BJ (cell line): ENCODE results near the gene ALAS1. TPM values are rescaled to one million over a fixed set of nuclear protein-coding genes. Genes with fewer than 3 reads are reported as not detected.
A peak's percentile ranks its signal among the peaks of the same experiment; 100 is the strongest.

Experiments used
- CTCF ChIA-PET: fragments of 350-600 bp; formaldehyde crosslinking; extraction: SDS; loops from one replicate; lab custom pipeline; 2021; ENCODE audit warnings: antibody characterized with exemption, inconsistent platforms; lab: Yijun Ruan, JAX
- POLR2A ChIA-PET: fragments of 300-600 bp; sonication (Branson Sonifier 250); formaldehyde crosslinking; extraction: SDS; loops from one replicate; lab custom pipeline; 2021; ENCODE audit warnings: antibody characterized with exemption; lab: Charles Lee
- DNase-seq: peaks from one replicate; pipeline ENCODE4 v3.0.0-alpha.2; 2011; ENCODE audit warnings: low read depth
- H3K27me3 ChIP-seq: 2 replicates; pipeline ENCODE4 v1.6.0; 2011; ENCODE audit warnings: low read length; ENCODE audit not compliant: control insufficient read depth, insufficient read depth
- H3K36me3 ChIP-seq: 2 replicates; pipeline ENCODE4 v1.5.1; 2011; ENCODE audit warnings: low read length; ENCODE audit not compliant: control insufficient read depth, insufficient read depth
- H3K4me3 ChIP-seq: 2 replicates; pipeline ENCODE4 v1.5.1; 2011; ENCODE audit warnings: low read depth, mild to moderate bottlenecking, control low read depth, low read length
- CTCF ChIP-seq: IDR thresholded peaks from 2 replicates; pipeline ENCODE4 v1.5.1; 2011; ENCODE audit warnings: low read depth, mild to moderate bottlenecking, control low read depth, inconsistent platforms, low read length, moderate library complexity; ENCODE audit not compliant: insufficient read depth
- polyA plus RNA-seq: library from polyadenylated mRNA; depleted of rRNA; stranded (reverse); fragments of >200 nt; gene quantifications from 2 replicates; pipeline ENCODE4 v1.2.3, GENCODE V29; 2011

The ALAS1 gene
- polyA plus RNA-seq, 1 experiment = 51.7 TPM

DNA sequence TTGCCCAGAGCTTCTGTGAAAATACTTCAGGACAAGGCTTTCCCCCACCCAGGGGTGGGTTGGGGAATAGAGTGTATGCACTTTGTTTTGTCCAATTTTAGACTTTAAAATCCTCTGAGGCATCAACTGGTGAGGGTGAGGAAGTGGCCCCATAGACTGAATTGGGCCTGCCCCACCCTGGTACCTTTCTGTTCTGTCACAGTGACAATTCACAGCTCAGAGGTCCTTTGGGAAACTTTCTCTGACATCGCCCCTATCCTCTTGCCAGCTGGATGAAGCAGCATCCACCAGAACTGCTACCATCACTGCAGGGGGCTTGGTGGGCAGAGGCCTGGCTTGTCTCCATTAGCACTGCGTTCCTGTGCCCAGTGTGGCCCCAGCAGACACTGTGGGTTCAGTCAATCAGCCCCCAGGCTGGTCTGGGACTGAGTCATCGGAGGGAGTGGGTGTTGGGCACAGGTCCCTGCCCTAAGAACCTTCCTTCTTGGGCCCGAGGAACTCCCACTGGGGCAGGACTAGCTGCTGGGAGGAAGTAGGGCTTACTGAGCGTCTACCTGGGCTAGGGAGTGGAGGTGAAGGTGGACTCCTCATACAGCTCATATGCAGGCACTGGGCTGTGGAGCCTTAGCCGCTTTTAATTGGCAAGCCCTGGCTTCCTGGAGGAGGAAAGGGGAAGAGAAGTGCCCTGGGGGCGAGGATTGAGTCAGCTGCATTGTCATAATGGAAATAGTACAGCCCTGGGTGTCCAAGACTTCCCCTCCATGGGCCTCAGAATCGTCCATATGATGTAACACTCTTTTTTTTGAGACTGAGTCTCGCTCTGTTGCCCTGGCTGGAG lies 46.0 kb downstream of the ALAS1 start:
- no peak for DNase-seq
- TF ChIP-seq CTCF = no peak
- CTCF ChIA-PET = interaction anchor here (0.7 to 1.3 kb wide), 2 partner anchors 12 to 17 kb away, joined by 3 to 4 read pairs; no protein-coding TSS in a partner anchor
- POLR2A ChIA-PET = no interaction called here
- Histone ChIP-seq H3K4me3 (no peak overlapping the region), H3K36me3 (peaks cover 4% of the 10 kb centered on the region), H3K27me3 (no peaks in the 10 kb centered on the region)

DNA sequence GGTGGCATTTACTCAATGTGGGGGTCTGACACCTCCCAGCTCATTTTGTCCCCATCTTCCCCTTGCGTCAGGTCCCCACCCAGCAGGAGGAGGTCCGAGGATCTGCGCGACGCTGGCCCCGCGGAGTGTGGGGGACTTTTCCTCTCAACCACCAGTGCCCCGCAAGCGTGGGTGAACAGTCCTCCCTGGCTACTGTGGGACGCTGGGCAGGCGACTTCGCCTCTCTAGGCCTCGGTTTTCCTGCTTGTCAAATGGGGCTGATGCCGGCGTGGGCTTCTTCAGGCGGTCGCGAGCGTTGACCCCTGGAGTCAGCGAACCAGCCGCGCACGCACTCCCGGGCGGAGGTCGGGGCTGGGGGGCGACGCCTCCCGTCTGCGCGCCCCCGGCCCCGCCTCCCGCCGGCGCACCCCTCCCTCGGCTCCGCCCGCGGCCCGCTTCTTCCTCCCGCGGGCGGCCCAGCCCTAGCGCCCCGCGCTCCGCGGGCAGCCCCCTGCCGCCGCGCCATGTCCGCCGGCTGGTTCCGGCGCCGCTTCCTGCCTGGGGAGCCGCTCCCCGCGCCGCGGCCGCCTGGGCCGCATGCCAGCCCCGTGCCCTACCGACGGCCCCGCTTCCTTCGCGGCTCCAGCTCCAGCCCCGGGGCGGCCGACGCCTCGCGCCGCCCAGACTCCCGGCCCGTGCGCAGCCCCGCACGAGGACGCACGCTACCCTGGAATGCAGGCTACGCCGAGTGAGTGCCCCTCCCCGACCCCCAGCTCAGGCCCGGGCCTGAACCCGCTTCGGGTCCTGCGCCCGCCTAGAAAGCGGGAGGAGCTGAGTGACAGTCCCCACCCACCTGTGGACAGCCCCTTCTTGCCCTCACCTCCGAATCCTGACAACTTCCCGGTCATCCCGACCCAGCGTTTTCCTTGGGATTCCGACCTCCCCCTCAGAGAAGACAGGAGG lies 47.6 kb downstream of the ALAS1 start, which contains the start of gene PPM1M:
TSS of gene PPM1M (plus strand) at position 438 of the 942 bp plus-strand sequence. CDS start at position 504, 66 bp downstream.
- POLR2A ChIA-PET = interaction anchor here (0.5 kb wide), 1 partner anchor 1680 kb away, joined by 3 read pairs; no protein-coding TSS in a partner anchor
- DNase-seq = no peak
- CTCF ChIA-PET = interaction anchor here (0.7 to 1.6 kb wide), 5 partner anchors 8 to 94 kb away, joined by 3 to 5 read pairs (median 3); no protein-coding TSS in a partner anchor
- no peak for TF ChIP-seq CTCF
- H3K4me3 ChIP-seq = peak within 1 kb of the TSS; percentile 53
- no peaks in the 10 kb centered on the region for H3K27me3 ChIP-seq
- peaks cover 14% of the 10 kb centered on the region for H3K36me3 ChIP-seq

- DNase-seq = no peak
- Histone ChIP-seq H3K36me3 (peaks cover 15% of the 10 kb centered on the region), H3K4me3 (peak overlapping the region; percentile 53), H3K27me3 (no peaks in the 10 kb centered on the region)
- TF ChIP-seq CTCF = no peak
- ChIA-PET POLR2A (no interaction called here), CTCF (interaction anchor here (0.7 to 1.6 kb wide), 5 partner anchors 9 to 93 kb away, joined by 3 to 5 read pairs (median 3); no protein-coding TSS in a partner anchor)
Measured at GRCh38 chr3:52246264-52246620, 48.3 kb downstream of the ALAS1 start.

GRCh38 chr3:52246728-52247408 lies 48.9 kb downstream of the ALAS1 start:
- no peak for TF ChIP-seq CTCF
- Histone ChIP-seq H3K27me3 (no peaks in the 10 kb centered on the region), H3K4me3 (no peak overlapping the region; the same call in 1 of the 2 replicates), H3K36me3 (peaks cover 15% of the 10 kb centered on the region)
- ChIA-PET POLR2A (no interaction called here), CTCF (interaction anchor here (1.3 to 1.6 kb wide), 2 partner anchors 11 to 15 kb away, joined by 3 to 5 read pairs; no protein-coding TSS in a partner anchor)
- no peak for DNase-seq
